Measurements from ENCODE around the gene ITGB3. TPM values are rescaled to one million over a fixed set of nuclear protein-coding genes. Genes with fewer than 3 reads are reported as not detected.

ITGB3 gene
- total and polyA plus RNA-seq, 2 experiments from 2014 or later, result 3.5 to 7.2 TPM

DNA sequence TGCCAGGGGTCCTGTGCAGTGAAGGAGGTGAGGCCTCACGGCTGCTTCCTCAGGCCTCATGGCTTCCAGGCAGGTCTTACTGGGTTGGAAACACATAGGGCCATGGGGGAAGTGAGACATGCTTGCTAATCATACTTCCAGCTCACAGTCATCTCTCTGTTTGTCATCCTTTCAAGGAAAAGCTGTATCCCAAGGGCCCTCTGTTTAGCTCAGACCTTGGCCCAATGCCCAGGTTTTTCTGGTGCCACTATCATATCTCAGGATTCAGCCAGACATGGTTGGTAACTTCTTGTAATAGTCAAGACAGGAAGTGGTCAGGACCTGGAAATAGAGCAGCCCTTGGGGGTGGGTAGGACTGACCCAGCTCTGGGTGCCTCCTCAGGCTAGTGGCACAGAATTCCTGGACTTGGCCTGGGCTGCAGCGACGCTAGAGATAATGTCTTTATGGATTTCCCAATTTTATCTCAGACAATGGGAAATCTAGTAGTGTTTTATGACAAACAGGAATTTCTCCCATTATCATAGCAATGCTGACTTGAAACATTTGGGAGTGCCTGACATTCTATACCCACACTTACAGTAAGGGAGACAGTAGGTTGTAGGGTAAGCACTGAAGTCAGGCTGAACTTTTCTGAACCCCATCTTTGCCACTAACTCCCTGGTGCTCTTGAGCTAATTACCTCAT is 13.5 kb upstream of the ITGB3 start:
- H3K27ac ChIP-seq, result peak overlapping the region; percentile 70
- no peak overlapping the region for H3K4me3 ChIP-seq
- H2AFZ ChIP-seq, result 0 out of 2 replicates have a peak overlapping the region, but pooled peaks have one; percentile 36
- no peaks in the 10 kb centered on the region for H3K36me3 ChIP-seq (ENCODE audit: low read depth)
- peaks cover 21% of the 10 kb centered on the region for H3K4me1 ChIP-seq (ENCODE audit: insufficient read depth)
- no peaks in the 10 kb centered on the region for H3K79me2 ChIP-seq (ENCODE audit: insufficient read depth)
- peak overlapping the region; percentile 47; the same call in 1 of the 2 replicates for H3K9ac ChIP-seq
- no peaks in the 10 kb centered on the region for H3K9me3 ChIP-seq (ENCODE audit: low read depth)
- H3F3A ChIP-seq (ENCODE audit: insufficient read depth), result peaks cover 17% of the 10 kb centered on the region
- H4K20me1 ChIP-seq (ENCODE audit: insufficient read depth), result no peaks in the 10 kb centered on the region
- peak; percentile 99 for DNase-seq
- H3K4me2 ChIP-seq (ENCODE audit: unreplicated experiment), result peak overlapping the region; percentile 29
- no peaks in the 10 kb centered on the region for H3K27me3 ChIP-seq (replicated peaks; ENCODE audit: insufficient read depth)
- 6 to 12% methylated on average over 3 of the region's 3 CpGs for WGBS, 2 experiments (ENCODE audit: low coverage in 1 of 2, low lambda C conversion rate in 2 of 2, missing lambda C conversion rate in 2 of 2)
- no peak for TF ChIP-seq EZH2 (IDR thresholded peaks at IDR 0.05; ENCODE audit: insufficient read depth, poor library complexity, severe bottlenecking)
- peak; percentile 59; the same call in 1 of the 2 replicates for TF ChIP-seq EZH2phosphoT487 (IDR thresholded peaks at IDR 0.05; ENCODE audit: insufficient read depth, low read depth)
- H3K9me2 ChIP-seq (ENCODE audit: insufficient read depth), result no peaks in the 10 kb centered on the region
- in situ Hi-C loops (cut with MboI), result loop anchor here (10.0 kb wide), 1 partner anchor 75 kb away; no protein-coding TSS in a partner anchor

DNA sequence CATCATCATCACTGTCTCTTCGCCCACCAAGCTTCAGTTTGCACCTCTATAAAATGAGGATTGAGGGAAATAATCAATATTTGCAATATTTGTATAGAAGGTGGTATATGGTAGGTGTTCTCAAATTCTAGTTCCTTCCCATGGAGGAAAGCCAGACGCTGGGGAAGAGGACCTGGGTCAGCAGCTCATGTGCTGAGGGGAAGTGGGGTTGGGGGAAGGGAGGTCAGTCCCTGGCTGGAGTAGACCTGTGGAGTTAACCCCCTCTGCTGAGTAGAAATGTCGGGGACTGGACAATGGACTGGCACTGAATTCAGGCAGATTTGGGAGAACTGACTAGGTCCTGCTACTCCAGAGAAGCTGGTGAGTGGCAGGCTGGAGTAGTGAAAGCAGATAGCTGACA is 12.8 kb upstream of the ITGB3 start:
- H3K4me2 ChIP-seq (ENCODE audit: unreplicated experiment), result peak overlapping the region; percentile 29
- H2AFZ ChIP-seq, result no peak overlapping the region
- no peaks in the 10 kb centered on the region for H3K27me3 ChIP-seq (replicated peaks; ENCODE audit: insufficient read depth)
- no peak overlapping the region for H3K9ac ChIP-seq
- no peak overlapping the region; the same call in 1 of the 2 replicates for H3K27ac ChIP-seq
- WGBS, 2 experiments (ENCODE audit: low coverage in 1 of 2, low lambda C conversion rate in 2 of 2, missing lambda C conversion rate in 2 of 2), result 58 to 74% methylated on average over 3 of the region's 3 CpGs
- H3K9me2 ChIP-seq (ENCODE audit: insufficient read depth), result no peaks in the 10 kb centered on the region
- TF ChIP-seq EZH2 (IDR thresholded peaks at IDR 0.05; ENCODE audit: insufficient read depth, poor library complexity, severe bottlenecking), result no peak
- no peak for TF ChIP-seq EZH2phosphoT487 (IDR thresholded peaks at IDR 0.05; ENCODE audit: insufficient read depth, low read depth)
- H3K4me1 ChIP-seq (ENCODE audit: insufficient read depth), result peaks cover 21% of the 10 kb centered on the region
- no peaks in the 10 kb centered on the region for H3K9me3 ChIP-seq (ENCODE audit: low read depth)
- no peak overlapping the region for H3K4me3 ChIP-seq
- H3K79me2 ChIP-seq (ENCODE audit: insufficient read depth), result no peaks in the 10 kb centered on the region
- DNase-seq, result no peak
- H4K20me1 ChIP-seq (ENCODE audit: insufficient read depth), result no peaks in the 10 kb centered on the region
- in situ Hi-C loops (cut with MboI), result no loop called here
- H3K36me3 ChIP-seq (ENCODE audit: low read depth), result no peaks in the 10 kb centered on the region
- peaks cover 17% of the 10 kb centered on the region for H3F3A ChIP-seq (ENCODE audit: insufficient read depth)

DNA sequence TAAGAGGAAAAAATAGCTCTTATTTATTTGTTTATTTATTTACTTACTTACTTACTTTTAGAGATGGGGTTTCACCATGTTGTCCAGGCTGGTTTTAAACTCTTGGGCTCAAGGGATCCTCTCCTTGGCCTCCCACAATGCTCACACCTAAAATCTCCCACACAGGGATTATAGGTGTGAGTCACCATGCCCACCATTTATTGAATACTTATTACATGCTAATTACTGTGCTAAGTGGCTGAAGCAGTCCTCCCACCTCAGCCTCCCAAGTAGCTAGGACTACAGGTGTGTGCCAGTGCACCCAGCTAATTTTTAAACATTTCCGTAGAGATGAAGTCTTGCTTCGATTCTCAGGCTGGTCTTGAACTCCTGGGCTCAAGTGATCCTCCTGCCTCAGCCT is 11.0 kb upstream of the ITGB3 start:
- Histone ChIP-seq H3K4me1 (ENCODE audit: insufficient read depth) (peaks cover 21% of the 10 kb centered on the region), H3K4me2 (ENCODE audit: unreplicated experiment) (no peak overlapping the region), H3K9me2 (ENCODE audit: insufficient read depth) (no peaks in the 10 kb centered on the region), H3K27ac (no peak overlapping the region), H3F3A (ENCODE audit: insufficient read depth) (peaks cover 17% of the 10 kb centered on the region), H3K27me3 (replicated peaks; ENCODE audit: insufficient read depth) (no peaks in the 10 kb centered on the region), H3K79me2 (ENCODE audit: insufficient read depth) (no peaks in the 10 kb centered on the region), H3K9me3 (ENCODE audit: low read depth) (no peaks in the 10 kb centered on the region), H3K4me3 (no peak overlapping the region), H2AFZ (no peak overlapping the region), H4K20me1 (ENCODE audit: insufficient read depth) (no peaks in the 10 kb centered on the region), H3K9ac (no peak overlapping the region), H3K36me3 (ENCODE audit: low read depth) (no peaks in the 10 kb centered on the region)
- in situ Hi-C loops (cut with MboI), result no loop called here
- WGBS, 2 experiments (ENCODE audit: low coverage in 1 of 2, low lambda C conversion rate in 2 of 2, missing lambda C conversion rate in 2 of 2), result 95 to 100% methylated on average over 2 of the region's 2 CpGs
- no peak for DNase-seq
- no peak for TF ChIP-seq EZH2phosphoT487 (IDR thresholded peaks at IDR 0.05; ENCODE audit: insufficient read depth, low read depth)
- no peak for TF ChIP-seq EZH2 (IDR thresholded peaks at IDR 0.05; ENCODE audit: insufficient read depth, poor library complexity, severe bottlenecking)

DNA sequence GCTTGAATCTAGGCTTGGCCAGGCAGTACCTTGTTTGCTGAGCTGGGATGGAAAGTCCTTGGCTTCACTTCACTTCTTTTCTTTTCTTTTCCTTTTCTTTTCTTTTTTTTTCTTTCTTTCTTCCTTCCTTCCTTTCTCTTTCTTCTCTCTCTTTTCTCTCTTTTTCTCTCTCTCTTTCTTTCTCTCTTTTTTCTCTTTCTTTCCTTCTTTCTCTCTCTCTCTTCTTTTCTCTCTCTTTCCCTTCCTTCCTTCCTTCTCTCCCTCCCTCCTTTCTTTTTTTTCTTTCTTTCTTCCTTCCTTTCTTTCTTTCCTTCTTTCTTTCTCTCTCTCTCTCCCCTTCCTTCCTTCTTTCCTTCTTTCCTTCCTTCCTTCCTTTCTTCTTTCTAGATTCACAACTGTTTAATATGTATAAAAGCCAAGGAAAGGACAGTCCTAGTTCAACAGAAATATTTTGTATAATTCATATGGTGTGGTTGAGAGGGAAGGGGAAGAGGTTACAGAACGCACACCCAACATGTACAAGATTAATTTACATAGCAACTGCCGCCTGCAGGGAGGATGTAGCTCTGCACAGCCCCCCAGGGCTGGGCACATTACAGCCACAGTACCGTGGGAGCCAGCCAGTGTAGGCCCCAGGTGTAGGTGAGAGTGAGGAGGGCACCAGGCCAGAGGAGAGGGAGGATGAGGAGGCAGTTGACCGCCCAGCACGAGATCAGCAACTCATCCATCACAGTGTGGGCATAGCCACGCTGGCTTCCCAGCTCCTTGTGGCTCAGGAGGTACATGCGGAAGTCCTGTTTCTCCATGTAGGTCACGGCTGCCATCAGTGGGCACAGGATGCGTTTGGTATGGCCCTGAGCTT is 9.7 kb upstream of the ITGB3 start:
- no peaks in the 10 kb centered on the region for H3K9me2 ChIP-seq (ENCODE audit: insufficient read depth)
- DNase-seq, result no peak
- no peak overlapping the region for H3K27ac ChIP-seq
- H3K4me3 ChIP-seq, result no peak overlapping the region
- H3K9ac ChIP-seq, result no peak overlapping the region
- no peak overlapping the region for H3K4me2 ChIP-seq (ENCODE audit: unreplicated experiment)
- in situ Hi-C loops (cut with MboI), result no loop called here
- no peaks in the 10 kb centered on the region for H4K20me1 ChIP-seq (ENCODE audit: insufficient read depth)
- peaks cover 21% of the 10 kb centered on the region for H3K4me1 ChIP-seq (ENCODE audit: insufficient read depth)
- no peaks in the 10 kb centered on the region for H3K27me3 ChIP-seq (replicated peaks; ENCODE audit: insufficient read depth)
- no peaks in the 10 kb centered on the region for H3K36me3 ChIP-seq (ENCODE audit: low read depth)
- 91 to 95% methylated on average over 9 of the region's 9 CpGs for WGBS, 2 experiments (ENCODE audit: low coverage in 1 of 2, low lambda C conversion rate in 2 of 2, missing lambda C conversion rate in 2 of 2)
- H3K9me3 ChIP-seq (ENCODE audit: low read depth), result no peaks in the 10 kb centered on the region
- no peaks in the 10 kb centered on the region for H3K79me2 ChIP-seq (ENCODE audit: insufficient read depth)
- no peak for TF ChIP-seq EZH2phosphoT487 (IDR thresholded peaks at IDR 0.05; ENCODE audit: insufficient read depth, low read depth)
- no peak for TF ChIP-seq EZH2 (IDR thresholded peaks at IDR 0.05; ENCODE audit: insufficient read depth, poor library complexity, severe bottlenecking)
- peaks cover 16% of the 10 kb centered on the region for H3F3A ChIP-seq (ENCODE audit: insufficient read depth)
- H2AFZ ChIP-seq, result no peak overlapping the region

Data from GM23248 (cell line).